Body of pancreas (tissue), 4 donors: ENCODE data around the gene CCNL1. TPM values are rescaled to one million over a fixed set of nuclear protein-coding genes. Genes with fewer than 3 reads are reported as not detected.

Source experiments
- ATAC-seq: fragments of 150-250 bp; one replicate; pipeline ENCODE4 v1.9.1; 2016
- DNase-seq, 4 donors: peaks; one replicate each; pipeline ENCODE4 v3.0.0-alpha.2; 2019
- H3K27ac ChIP-seq, 4 donors: fragments of 200-600 bp; sonication (generic); 1 replicate in 3 of 4; 2 replicates in 1 of 4; pipeline versions ENCODE4 v1.5.1 to v1.6.1; 2016 to 2019; ENCODE audit warnings: mild to moderate bottlenecking in 1 of 4, mixed read lengths in 1 of 4, moderate library complexity in 1 of 4
- H3K27me3 ChIP-seq, 2 donors: fragments of 200-600 bp; sonication (generic); one replicate each; pipeline ENCODE4 v1.6.0; 2016; ENCODE audit warnings: mild to moderate bottlenecking in 1 of 2
- H3K36me3 ChIP-seq, 2 donors: fragments of 200-600 bp; sonication (generic); replicated peaks in 1 of 2; 2 replicates each; pipeline ENCODE4 v1.5.1; 2016; ENCODE audit warnings: low read depth in 2 of 2; ENCODE audit not compliant: insufficient read depth in 1 of 2
- H3K4me1 ChIP-seq: fragments of 200-600 bp; sonication (generic); one replicate; pipeline ENCODE4 v1.6.0; 2016
- H3K4me3 ChIP-seq, 2 donors: fragments of 200-600 bp; sonication (generic); 1 replicate in 1 of 2; 2 replicates in 1 of 2; pipeline ENCODE4 v1.5.1; 2016 to 2019
- H3K9me3 ChIP-seq, 3 donors: fragments of 200-600 bp; sonication (generic); 1 replicate in 2 of 3; 2 replicates in 1 of 3; pipeline ENCODE4 v1.5.1; 2016
- CTCF ChIP-seq, 7 experiments: fragments of 450-650 bp in 4 of 7; fragments of 200-600 bp in 3 of 7; sonication (generic) in 3 of 7; IDR thresholded peaks; one replicate each; pipeline ENCODE4 v1.5.1; 2016 to 2019; ENCODE audit warnings: antibody characterized with exemption in 7 of 7
- POLR2A ChIP-seq, 3 donors: fragments of 450-650 bp; IDR thresholded peaks; one replicate each; pipeline ENCODE4 v1.6.1; 2016; ENCODE audit warnings: antibody characterized with exemption in 3 of 3, mild to moderate bottlenecking in 2 of 3
- WGBS, 2 donors: methylation state at CpG; one replicate each; pipeline ENCODE4 v1.1.5; 2017; 5-methylcytosine and 5-hydroxymethylcytosine counted together
- intact Hi-C: fragments of 100-400 bp; cut with DNase I; formaldehyde crosslinking; loops from one replicate; pipeline ENCODE4 v1.15.1; 2023
- total RNA-seq, 2 donors: library from RNA; depleted of rRNA; stranded (reverse); fragments of >200 nt; gene quantifications; one replicate each; pipeline ENCODE4 v1.1.0, GENCODE V29; 2016

Gene CCNL1
- total RNA-seq, 2 donors from 2014 or later: 194 to 196 TPM

DNA sequence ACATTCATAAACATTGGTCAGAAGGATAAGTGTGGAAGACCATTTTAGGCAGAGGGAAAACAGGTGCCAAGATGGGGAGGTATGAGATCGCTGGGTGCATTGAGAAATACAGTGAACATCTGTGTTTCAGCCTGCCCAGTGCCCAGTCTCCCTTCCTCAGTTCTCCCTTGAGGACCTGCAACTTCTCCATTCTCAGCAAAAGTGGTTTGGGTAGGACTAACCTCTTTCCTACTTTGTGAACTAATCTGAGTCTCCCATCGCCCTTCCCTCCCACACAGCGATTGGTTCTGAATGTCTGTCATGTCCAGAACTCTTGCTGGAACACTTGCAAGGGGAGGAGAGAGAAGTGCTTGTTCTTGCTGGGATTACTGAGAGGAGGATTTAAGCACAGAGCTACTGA lies 10.9 kb upstream of the CCNL1 start:
- WGBS, 2 donors: 74 to 75% methylated on average over 3 of the region's 3 CpGs
- no peaks in the 10 kb centered on the region for H3K27me3 ChIP-seq
- H3K36me3 ChIP-seq: no peaks in the 10 kb centered on the region
- no peak overlapping the region for H3K27ac ChIP-seq
- DNase-seq (peak in 1 of 4 donors; percentile 43), ATAC-seq (no peak)
- TF ChIP-seq CTCF (IDR thresholded peaks at IDR 0.05) (no peak), POLR2A (IDR thresholded peaks at IDR 0.05) (peak in 1 of 3 donors; percentile 22)
- intact Hi-C loops: no loop called here
- no peaks in the 10 kb centered on the region for H3K9me3 ChIP-seq
- peaks cover 8% of the 10 kb centered on the region for H3K4me1 ChIP-seq
- no peak overlapping the region for H3K4me3 ChIP-seq

DNA sequence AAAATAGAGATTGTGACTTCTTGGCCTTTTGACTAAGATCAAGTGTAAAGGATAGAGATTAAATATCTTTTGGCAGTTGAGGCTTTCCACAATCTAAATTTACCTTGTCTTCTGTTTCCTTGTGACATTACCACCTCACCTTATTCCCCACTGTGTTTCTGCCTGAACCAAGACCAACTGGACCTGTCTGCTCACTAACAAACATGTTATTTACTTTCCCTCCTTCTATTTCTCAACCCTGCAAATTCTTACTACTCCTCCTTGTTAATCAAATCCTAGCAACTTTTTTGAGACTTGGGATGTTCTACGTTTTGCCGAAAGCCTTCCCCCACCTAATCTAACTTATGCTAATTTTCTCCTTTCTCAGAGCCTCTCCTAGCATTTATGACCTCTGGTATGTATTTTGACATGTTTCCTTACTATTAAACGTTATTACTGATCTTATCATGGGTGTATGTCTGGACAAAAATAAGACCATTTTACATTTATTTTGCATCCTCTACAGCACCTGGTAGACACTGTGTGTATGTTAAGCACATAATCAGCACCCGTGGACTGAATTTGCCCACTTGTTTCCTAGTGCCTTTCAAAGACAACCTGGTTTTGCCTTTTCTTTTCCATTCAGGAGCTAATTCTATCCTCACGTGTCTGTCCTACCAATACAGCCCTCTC lies 7.6 kb upstream of the CCNL1 start:
- Histone ChIP-seq H3K4me3 (no peak overlapping the region), H3K36me3 (no peaks in the 10 kb centered on the region), H3K27me3 (no peaks in the 10 kb centered on the region), H3K27ac (no peak overlapping the region), H3K9me3 (no peaks in the 10 kb centered on the region), H3K4me1 (peaks cover 4% of the 10 kb centered on the region)
- intact Hi-C loops: no loop called here
- WGBS, 2 donors: 60 to 72% methylated on average over 5 of the region's 5 CpGs
- ATAC-seq: no peak
- TF ChIP-seq CTCF (IDR thresholded peaks at IDR 0.05) (no peak), POLR2A (IDR thresholded peaks at IDR 0.05) (no peak)
- no peak for DNase-seq

- Histone ChIP-seq H3K9me3 (no peaks in the 10 kb centered on the region), H3K27ac (peak overlapping the region in 1 of 4 donors; percentile 7), H3K27me3 (no peaks in the 10 kb centered on the region), H3K4me3 (no peak overlapping the region), H3K4me1 (peaks cover 12% of the 10 kb centered on the region), H3K36me3 (no peaks in the 10 kb centered on the region)
- ATAC-seq: peak; percentile 66
- WGBS, 2 donors: 36 to 60% methylated on average over 2 of the region's 2 CpGs
- DNase-seq: no peak
- TF ChIP-seq POLR2A (IDR thresholded peaks at IDR 0.05) (no peak), CTCF (IDR thresholded peaks at IDR 0.05) (no peak)
- intact Hi-C loops: no loop called here
Measured at GRCh38 chr3:157166561-157166960, 6.6 kb upstream of the CCNL1 start.

DNA sequence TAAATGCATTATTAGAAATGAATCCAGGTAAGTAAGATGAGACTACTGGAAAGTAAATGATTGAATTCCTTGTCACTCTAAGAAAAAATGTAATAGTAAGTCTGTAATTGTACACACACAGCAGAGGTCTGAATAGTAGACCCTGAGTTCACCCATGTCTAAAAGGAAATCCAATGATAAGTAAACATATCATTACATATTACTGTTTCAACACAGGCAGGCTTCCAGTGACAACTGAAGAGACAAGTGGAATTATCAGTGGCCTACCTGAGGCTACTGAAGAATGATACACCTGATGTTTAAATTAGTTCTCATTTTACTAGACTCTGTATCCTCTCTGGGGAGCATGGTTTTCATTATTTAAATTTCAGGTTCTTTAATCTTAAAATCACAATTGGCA lies 6.2 kb upstream of the CCNL1 start:
- H3K4me3 ChIP-seq: no peak overlapping the region
- TF ChIP-seq CTCF (IDR thresholded peaks at IDR 0.05) (no peak), POLR2A (IDR thresholded peaks at IDR 0.05) (no peak)
- no peak for ATAC-seq
- H3K9me3 ChIP-seq: no peaks in the 10 kb centered on the region
- no peak for DNase-seq
- H3K36me3 ChIP-seq: no peaks in the 10 kb centered on the region
- intact Hi-C loops: no loop called here
- H3K27ac ChIP-seq: no peak overlapping the region
- peaks cover 16% of the 10 kb centered on the region for H3K4me1 ChIP-seq
- H3K27me3 ChIP-seq: no peaks in the 10 kb centered on the region
